HG02588 (cell line): ENCODE results near the gene MRI1.
"Not testable (repeated sequence)": the region's sequence is repeated elsewhere in the genome, so short reads cannot be mapped to it uniquely, and the experiment has no call there.

ENCODE experiments used
- ATAC-seq: cut with Tn5 transposase; IDR thresholded peaks from one replicate; pipeline ENCODE4 v1.9.1; 2021; ENCODE audit warnings: mild to moderate bottlenecking, moderate library complexity; ENCODE audit not compliant: unreplicated experiment

The MRI1 gene

GRCh38 chr19:13793317-13793716, 29.0 kb downstream of the MRI1 start:
- not testable (repeated sequence) for ATAC-seq

- ATAC-seq: no peak
These were observed 30.1 kb downstream of the MRI1 start for GRCh38 chr19:13794398-13794756.

GRCh38 chr19:13794757-13795589, 30.7 kb downstream of the MRI1 start, which contains the start of gene ZSWIM4:
TSS of gene ZSWIM4 (plus strand) at chr19:13795443. CDS start at chr19:13795649, 206 bp downstream.
- peak; percentile 88 for ATAC-seq

- ATAC-seq: peak; percentile 36
These were observed 31.4 kb downstream of the MRI1 start for GRCh38 chr19:13795595-13796300.

GRCh38 chr19:13796301-13797057, 32.2 kb downstream of the MRI1 start:
- no peak for ATAC-seq

- ATAC-seq: no peak
These were observed 32.7 kb downstream of the MRI1 start for GRCh38 chr19:13797058-13797440.

GRCh38 chr19:13797870-13798269, 33.5 kb downstream of the MRI1 start:
- no peak for ATAC-seq

GRCh38 chr19:13799669-13800068, 35.3 kb downstream of the MRI1 start:
- no peak for ATAC-seq

GRCh38 chr19:13803038-13803437, 38.7 kb downstream of the MRI1 start:
- ATAC-seq: no peak

GRCh38 chr19:13804830-13805683, 40.7 kb downstream of the MRI1 start:
- ATAC-seq: no peak

- ATAC-seq: no peak
These were observed 42.4 kb downstream of the MRI1 start for GRCh38 chr19:13806728-13807127.

- no peak for ATAC-seq
These were observed 43.2 kb downstream of the MRI1 start for GRCh38 chr19:13807421-13808021.

GRCh38 chr19:13808856-13809255, 44.5 kb downstream of the MRI1 start:
- ATAC-seq: no peak

GRCh38 chr19:13812544-13812943, 48.2 kb downstream of the MRI1 start:
- ATAC-seq: no peak

- no peak for ATAC-seq
These were observed 48.8 kb downstream of the MRI1 start for GRCh38 chr19:13813147-13813546.

- no peak for ATAC-seq
These were observed 50.2 kb downstream of the MRI1 start for GRCh38 chr19:13814550-13814949.

- ATAC-seq: no peak
These were observed 52.8 kb downstream of the MRI1 start for GRCh38 chr19:13817018-13817614.

GRCh38 chr19:13817615-13818371, 53.5 kb downstream of the MRI1 start:
- ATAC-seq: no peak

GRCh38 chr19:13819238-13819637, 54.9 kb downstream of the MRI1 start:
- ATAC-seq: no peak
